Adrenal gland (tissue), 5 donors: ENCODE data around the gene IMPA2.

Experiments
- CTCF ChIP-seq, 6 experiments: fragments of 450-650 bp in 4 of 6; fragments of 200-600 bp in 2 of 6; sonication (generic) in 1 of 6; IDR thresholded peaks; 1 replicate in 5 of 6; 2 replicates in 1 of 6; pipeline versions ENCODE4 v1.5.1 to v1.8.0; 2016 to 2021; ENCODE audit warnings: antibody characterized with exemption in 6 of 6, mild to moderate bottlenecking in 2 of 6, moderate library complexity in 1 of 6
- POLR2A ChIP-seq, 2 donors: fragments of 450-650 bp; IDR thresholded peaks; one replicate each; pipeline ENCODE4 v1.6.1; 2017; ENCODE audit warnings: antibody characterized with exemption in 2 of 2, mild to moderate bottlenecking in 2 of 2, moderate library complexity in 1 of 2
- donor health status: DM: no; HTN: no; CAD: no.

- TF ChIP-seq POLR2A (IDR thresholded peaks at IDR 0.05), result no peak
- TF ChIP-seq CTCF (IDR thresholded peaks at IDR 0.05), result no peak
Observed at GRCh38 chr18:11963991-11964484, 17.3 kb upstream of the IMPA2 start.
